ENCODE measurements around the gene ANKRD44.
"Not testable (repeated sequence)": the region's sequence is repeated elsewhere in the genome, so short reads cannot be mapped to it uniquely, and the experiment has no call there.

DNA sequence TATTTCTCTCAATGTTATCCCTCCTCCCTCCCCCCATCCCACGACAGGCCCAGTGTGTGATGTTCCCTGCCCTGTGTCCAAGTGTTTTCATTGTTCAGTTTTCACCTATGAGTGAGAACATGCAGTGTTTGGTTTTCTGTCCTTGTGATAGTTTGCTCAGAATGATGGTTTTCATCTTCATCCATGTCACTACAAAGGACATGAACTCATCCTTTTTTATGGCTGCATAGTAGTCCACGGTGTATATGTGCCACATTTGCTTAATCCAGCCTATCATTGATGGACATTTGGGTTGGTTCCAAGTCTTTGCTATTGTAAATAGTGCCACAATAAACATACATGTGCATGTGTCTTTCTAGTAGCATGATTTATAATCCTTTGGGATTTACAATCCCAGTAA, 289.7 kb downstream of the ANKRD44 start:
- TF ChIP-seq POLR2A (IDR thresholded peaks at IDR 0.05), result not testable (repeated sequence)
- TF ChIP-seq, protein P1, sequence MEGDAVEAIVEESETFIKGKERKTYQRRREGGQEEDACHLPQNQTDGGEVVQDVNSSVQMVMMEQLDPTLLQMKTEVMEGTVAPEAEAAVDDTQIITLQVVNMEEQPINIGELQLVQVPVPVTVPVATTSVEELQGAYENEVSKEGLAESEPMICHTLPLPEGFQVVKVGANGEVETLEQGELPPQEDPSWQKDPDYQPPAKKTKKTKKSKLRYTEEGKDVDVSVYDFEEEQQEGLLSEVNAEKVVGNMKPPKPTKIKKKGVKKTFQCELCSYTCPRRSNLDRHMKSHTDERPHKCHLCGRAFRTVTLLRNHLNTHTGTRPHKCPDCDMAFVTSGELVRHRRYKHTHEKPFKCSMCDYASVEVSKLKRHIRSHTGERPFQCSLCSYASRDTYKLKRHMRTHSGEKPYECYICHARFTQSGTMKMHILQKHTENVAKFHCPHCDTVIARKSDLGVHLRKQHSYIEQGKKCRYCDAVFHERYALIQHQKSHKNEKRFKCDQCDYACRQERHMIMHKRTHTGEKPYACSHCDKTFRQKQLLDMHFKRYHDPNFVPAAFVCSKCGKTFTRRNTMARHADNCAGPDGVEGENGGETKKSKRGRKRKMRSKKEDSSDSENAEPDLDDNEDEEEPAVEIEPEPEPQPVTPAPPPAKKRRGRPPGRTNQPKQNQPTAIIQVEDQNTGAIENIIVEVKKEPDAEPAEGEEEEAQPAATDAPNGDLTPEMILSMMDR (IDR thresholded peaks at IDR 0.05), result not testable (repeated sequence)
